Measurements from ENCODE around the gene ZNF441.
A peak's percentile ranks its signal among the peaks of the same experiment; 100 is the strongest.
"Not testable (repeated sequence)": the region's sequence is repeated elsewhere in the genome, so short reads cannot be mapped to it uniquely, and the experiment has no call there.

The ZNF441 gene

DNA sequence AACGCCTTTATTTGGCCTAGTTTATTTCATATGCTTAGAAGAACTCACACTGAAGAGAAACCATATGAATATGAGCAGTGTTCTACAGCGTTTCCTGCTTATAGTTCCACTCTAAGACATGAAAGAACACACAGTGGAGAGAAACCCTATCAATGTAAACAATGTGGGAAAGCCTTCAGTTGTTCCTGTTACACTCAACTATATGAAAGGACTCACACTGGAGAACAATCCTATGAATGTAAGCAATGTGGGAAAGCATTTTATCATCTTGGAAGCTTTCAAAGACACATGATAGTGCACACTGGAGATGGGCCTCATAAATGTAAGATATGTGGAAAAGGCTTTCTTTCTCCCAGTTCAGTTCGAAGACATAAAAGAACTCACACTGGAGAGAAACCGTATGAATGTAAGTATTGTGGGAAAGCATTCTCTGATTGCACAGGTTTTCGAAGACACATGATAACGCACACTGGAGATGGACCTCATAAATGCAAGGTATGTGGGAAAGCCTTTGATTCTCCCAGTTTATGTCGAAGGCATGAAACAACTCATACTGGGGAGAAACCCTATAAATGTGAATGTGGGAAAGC lies 13.7 kb downstream of the ZNF441 start:
- DNase-seq (ENCODE audit: low spot score): no peak

GRCh38 chr19:11781295-11782057 lies 14.7 kb downstream of the ZNF441 start:
- DNase-seq (ENCODE audit: low spot score): no peak

DNA sequence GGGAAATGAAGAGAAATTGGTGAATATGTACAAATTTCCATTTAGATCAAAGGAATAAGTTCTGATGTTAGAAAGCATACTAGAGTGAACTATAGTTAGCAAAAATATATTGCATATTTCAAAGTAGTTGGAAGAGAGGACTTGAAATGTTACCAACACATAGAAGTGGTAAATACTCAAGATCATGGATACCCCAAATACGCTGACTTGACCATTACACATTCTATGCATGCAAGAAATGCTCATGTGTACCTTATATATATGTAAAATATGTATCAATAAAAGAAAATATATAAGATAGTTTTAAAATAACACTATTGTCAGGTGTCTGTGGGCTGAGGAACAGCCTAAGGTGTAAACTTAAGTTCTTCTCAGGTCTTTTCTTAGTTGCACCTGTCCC lies 17.0 kb downstream of the ZNF441 start:
- no peak for DNase-seq (ENCODE audit: low spot score)

DNA sequence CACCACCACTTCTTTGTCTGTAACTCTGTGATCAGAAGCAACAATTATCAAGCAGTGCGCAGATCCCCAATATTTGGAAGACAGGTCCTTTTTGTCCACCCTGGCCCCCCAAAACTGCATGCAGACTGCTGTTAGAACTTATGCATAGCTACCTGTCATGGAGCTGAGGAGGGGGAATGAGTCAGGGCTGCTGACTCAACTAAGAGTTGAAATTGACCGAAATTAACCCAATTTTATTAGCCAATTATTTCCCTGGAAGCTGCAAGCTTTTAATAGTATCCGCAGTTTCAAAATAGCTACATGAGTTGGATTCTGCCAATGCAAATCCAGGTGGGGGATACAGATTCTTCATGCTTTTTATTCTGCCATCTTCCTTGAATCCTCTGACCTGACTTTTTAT lies 17.6 kb downstream of the ZNF441 start:
- no peak for DNase-seq (ENCODE audit: low spot score)

DNA sequence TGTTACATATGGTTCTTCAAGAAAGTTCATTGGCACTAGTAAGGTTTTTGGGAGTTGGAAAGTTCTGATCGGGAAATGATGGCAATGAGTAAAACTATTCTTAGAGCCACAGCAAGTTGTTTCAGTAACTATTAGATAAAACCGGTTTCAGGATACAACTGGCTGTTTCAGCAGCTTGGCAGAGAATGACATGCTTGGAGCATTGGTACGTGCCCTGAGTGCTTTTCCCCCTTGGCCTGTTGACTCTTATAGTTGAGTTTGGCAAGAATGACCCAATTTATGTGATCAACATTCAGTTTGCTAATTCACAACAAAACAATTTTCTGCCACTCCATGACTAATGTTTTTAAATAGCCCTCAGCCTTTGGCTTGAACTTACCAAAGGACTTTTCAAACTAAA lies 20.7 kb downstream of the ZNF441 start:
- no peak for DNase-seq (ENCODE audit: low spot score)

GRCh38 chr19:11792942-11793341 lies 26.1 kb downstream of the ZNF441 start:
- no peak for DNase-seq (ENCODE audit: low spot score)

- peak; percentile 44 for DNase-seq (ENCODE audit: low spot score)
These were observed 30.7 kb downstream of the ZNF441 start for GRCh38 chr19:11797491-11797890.

GRCh38 chr19:11798391-11799330 lies 31.9 kb downstream of the ZNF441 start, which contains the start of gene ZNF491:
TSS of gene ZNF491 (plus strand) at chr19:11798523. CDS start at chr19:11805954, 7,431 bp downstream.
- DNase-seq (ENCODE audit: low spot score): peak; percentile 79

- no peak for DNase-seq (ENCODE audit: low spot score)
These were observed 39.7 kb downstream of the ZNF441 start for GRCh38 chr19:11806354-11807098.

DNA sequence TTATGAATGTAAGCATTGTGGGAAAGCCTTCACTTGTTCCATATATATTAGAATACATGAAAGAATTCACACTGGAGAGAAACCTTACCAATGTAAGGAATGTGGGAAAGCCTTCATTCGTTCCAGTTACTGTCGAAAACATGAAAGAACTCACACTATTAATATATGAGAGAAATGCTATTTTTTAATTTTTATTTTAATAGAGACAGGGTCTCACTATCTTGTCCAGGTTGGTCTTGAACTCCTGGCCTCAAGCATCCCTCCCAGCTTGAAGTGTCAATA lies 40.2 kb downstream of the ZNF441 start:
- no peak for DNase-seq (ENCODE audit: low spot score)

DNA sequence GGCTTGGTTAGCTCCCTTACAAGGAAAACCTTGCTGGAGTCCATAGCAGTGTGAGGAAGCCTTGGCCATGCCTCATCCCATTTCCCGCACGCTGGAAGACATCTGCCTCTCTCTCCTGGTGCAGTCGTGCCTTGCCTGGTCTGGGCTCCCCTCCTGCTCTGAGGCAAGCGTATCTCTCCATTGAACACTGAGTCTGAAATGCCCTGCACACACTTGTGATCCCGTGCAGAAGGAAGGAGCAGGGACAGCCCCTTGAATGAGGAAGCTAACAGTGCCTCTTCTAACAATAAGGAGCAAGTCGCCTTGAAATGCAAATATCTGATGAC lies 46.9 kb downstream of the ZNF441 start:
- peak; percentile 15 for DNase-seq (ENCODE audit: low spot score)

DNA sequence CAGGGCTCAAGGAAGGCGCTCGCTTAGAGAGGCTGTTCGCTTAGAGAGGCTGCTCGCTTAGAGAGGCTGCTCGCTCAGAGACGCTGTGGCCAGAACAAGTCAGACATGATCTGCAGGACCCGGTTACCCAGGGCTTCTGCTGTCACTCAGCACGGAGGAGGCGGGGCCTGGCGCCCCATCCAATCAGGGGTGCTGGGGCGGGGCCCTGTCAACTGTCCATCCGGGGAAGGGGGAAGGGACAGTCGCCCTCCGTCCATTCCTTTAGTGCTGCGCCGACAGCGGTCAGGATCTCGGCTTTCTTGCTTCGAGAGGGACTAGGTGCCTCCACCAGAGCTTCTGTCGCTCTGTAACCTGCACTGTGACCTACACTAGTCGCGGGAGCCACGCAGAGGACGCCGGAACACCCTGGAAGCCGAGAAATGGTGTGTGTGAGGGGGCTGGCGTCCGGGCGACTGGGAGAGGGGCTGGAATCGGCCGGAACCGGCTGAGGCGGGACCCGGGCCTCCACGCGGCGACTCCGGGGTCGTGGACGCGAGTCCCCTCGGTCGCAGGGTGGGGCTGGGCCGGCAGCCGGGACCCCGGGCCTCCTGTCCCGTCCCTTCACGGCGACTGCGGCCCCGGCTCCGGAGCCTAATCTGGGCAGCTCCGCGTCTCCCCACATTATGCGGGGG lies 47.4 kb downstream of the ZNF441 start, which contains the start of gene ZNF440:
Gene ZNF440 (plus strand): TSS at position 245 of the 671 bp plus-strand sequence. CDS start 175 bp downstream, at position 420.
- peak; percentile 88 for DNase-seq (ENCODE audit: low spot score)

DNA sequence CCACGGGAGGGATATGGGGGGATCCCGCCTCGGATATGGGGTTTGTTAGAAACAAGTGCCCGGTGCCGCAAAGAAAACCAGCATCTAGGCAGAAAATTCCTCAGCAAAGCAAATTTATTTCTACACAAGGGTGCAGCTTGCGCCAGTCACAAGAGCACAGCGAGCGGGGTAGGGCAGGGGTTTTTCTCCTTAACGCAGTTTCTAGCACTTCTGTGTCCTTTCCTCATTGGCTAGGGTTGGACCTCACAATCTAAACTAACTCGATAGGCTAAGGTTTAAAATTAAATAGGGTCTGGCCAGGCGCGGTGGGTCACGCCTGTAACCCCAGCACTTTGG lies 47.9 kb downstream of the ZNF441 start:
- no peak for DNase-seq (ENCODE audit: low spot score)

DNA sequence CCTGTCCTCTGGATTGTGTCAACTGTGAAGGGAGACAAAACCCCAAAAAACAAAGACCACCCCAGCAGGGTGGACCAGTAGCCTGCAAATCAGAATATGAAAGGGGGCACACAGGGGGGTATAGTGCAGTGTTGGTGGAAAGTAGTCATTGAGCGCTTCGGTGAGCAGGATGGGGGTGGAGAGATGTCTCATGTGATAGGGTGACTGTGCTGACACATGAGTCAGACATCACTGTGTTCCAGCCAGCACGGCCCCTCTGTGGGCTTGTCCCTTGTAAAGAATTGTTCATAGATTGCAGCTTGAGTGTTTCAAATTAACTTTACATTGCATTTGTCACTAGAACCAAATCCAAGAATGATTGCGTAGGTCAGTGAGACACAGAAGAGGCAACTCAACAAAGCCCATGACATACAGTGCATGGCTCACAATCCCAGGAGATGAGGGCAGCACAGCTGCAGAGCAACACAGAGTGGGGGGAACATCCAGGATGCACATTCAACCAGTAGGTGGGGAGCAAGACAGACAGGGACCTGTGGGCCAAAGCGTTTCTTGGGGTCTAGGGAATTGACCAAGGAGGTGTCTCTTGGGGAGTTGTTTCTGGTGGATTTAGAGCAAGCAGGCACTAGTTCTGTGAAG lies 54.8 kb downstream of the ZNF441 start:
- no peak for DNase-seq (ENCODE audit: low spot score)

GRCh38 chr19:11828957-11829876 lies 62.4 kb downstream of the ZNF441 start:
- DNase-seq (ENCODE audit: low spot score): not testable (repeated sequence)

- DNase-seq (ENCODE audit: low spot score): no peak
These were observed 65.6 kb downstream of the ZNF441 start for GRCh38 chr19:11832253-11832912.

DNA sequence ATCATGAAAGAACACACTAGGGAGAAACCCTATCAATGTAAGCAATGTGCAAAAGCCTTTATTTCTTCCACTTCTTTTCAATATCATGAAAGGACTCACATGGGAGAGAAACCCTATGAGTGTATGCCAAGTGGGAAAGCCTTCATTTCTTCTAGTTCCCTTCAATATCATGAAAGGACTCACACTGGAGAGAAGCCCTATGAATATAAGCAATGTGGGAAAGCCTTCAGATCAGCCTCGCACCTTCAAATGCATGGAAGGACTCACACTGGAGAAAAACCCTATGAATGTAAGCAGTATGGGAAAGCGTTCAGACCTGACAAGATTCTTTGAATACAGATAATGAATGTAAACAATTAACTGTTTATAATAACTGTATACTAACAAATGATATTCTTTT lies 66.7 kb downstream of the ZNF441 start:
- DNase-seq (ENCODE audit: low spot score): no peak
